ENCODE results near the gene LYL1.

Gene LYL1

DNA sequence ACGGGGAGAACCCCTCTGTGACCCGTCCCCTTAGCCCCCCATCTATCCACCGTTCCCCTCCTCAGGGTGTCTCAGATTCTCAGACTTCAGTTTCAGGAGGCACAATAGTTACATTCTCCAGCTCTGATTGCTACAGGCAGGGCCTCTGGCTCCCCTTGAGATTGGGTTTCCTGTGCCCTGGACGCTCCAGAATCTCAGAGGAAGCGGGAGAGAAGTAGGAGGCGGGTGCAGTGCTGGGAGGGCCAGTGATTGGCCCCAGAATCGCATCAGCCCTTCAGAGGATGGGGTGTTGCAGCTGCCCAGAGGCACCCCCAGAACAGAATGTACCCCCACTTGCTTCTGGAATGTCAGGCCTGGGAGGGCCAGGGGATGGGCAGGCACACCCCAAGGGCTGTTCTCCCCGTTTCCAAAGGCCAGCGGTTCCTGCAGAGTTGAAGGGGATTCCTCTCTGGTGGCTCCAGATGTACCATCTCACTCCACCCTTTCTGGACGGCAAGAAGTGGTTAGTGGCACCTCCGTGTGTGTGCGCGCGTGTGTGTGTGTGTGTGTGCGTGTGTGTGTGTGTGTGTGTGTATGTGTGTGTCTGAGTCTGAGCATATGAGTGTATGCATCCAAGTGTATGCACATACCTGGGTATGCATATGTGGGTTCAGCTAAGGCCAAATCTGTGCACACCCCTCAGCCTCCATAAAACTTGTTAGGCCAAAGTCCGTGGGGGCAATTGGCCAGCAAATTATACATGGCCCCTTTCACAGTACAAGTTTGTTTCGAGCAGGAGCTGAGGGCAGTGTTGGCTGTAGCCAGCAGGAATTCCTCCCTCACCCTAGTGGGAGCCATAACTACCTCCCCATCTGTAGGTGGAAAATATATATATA lies 35.5 kb downstream of the LYL1 start:
- TF ChIP-seq SPI1 (IDR thresholded peaks at IDR 0.05; ENCODE audit: borderline replicate concordance, low read depth) (no peak), POLR2AphosphoS5 (IDR thresholded peaks at IDR 0.05; ENCODE audit: low read depth) (no peak), GABPA (IDR thresholded peaks at IDR 0.05; ENCODE audit: low read depth) (no peak), REST (IDR thresholded peaks at IDR 0.05; ENCODE audit: insufficient replicate concordance, low read depth) (no peak)
- TF ChIP-seq, protein P1, sequence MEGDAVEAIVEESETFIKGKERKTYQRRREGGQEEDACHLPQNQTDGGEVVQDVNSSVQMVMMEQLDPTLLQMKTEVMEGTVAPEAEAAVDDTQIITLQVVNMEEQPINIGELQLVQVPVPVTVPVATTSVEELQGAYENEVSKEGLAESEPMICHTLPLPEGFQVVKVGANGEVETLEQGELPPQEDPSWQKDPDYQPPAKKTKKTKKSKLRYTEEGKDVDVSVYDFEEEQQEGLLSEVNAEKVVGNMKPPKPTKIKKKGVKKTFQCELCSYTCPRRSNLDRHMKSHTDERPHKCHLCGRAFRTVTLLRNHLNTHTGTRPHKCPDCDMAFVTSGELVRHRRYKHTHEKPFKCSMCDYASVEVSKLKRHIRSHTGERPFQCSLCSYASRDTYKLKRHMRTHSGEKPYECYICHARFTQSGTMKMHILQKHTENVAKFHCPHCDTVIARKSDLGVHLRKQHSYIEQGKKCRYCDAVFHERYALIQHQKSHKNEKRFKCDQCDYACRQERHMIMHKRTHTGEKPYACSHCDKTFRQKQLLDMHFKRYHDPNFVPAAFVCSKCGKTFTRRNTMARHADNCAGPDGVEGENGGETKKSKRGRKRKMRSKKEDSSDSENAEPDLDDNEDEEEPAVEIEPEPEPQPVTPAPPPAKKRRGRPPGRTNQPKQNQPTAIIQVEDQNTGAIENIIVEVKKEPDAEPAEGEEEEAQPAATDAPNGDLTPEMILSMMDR (IDR thresholded peaks at IDR 0.05; ENCODE audit: insufficient read depth, low read length): no peak

GRCh38 chr19:13066226-13066625 lies 36.4 kb downstream of the LYL1 start:
- Histone ChIP-seq H3K27ac (replicated peaks) (no peak overlapping the region), H3K4me3 (replicated peaks; ENCODE audit: insufficient read depth, low read length) (no peak overlapping the region), H3K27me3 (ENCODE audit: insufficient read depth, poor library complexity, severe bottlenecking) (no peaks in the 10 kb centered on the region)
- DNase-seq (ENCODE audit: low read depth in 1 of 2, low spot score in 1 of 2): peak in 1 of 2 experiments; percentile 23
- TF ChIP-seq SPI1 (IDR thresholded peaks at IDR 0.05; ENCODE audit: borderline replicate concordance, low read depth): no peak
- TF ChIP-seq REST (IDR thresholded peaks at IDR 0.05; ENCODE audit: insufficient replicate concordance, low read depth): no peak
- TF ChIP-seq, protein P1 (IDR thresholded peaks at IDR 0.05; ENCODE audit: insufficient read depth, low read length): no peak
- TF ChIP-seq GABPA (IDR thresholded peaks at IDR 0.05; ENCODE audit: low read depth): no peak

More for the DNA sequence above, 35.5 kb downstream of the LYL1 start:
- Histone ChIP-seq H3K4me3 (replicated peaks; ENCODE audit: insufficient read depth, low read length) (no peak overlapping the region), H3K27me3 (ENCODE audit: insufficient read depth, poor library complexity, severe bottlenecking) (no peaks in the 10 kb centered on the region), H3K27ac (replicated peaks) (no peak overlapping the region)
- no peak for DNase-seq (ENCODE audit: low read depth in 1 of 2, low spot score in 1 of 2)

GRCh38 chr19:13064092-13064489 lies 38.6 kb downstream of the LYL1 start:
- DNase-seq (ENCODE audit: low read depth in 1 of 2, low spot score in 1 of 2): no peak
- TF ChIP-seq GABPA (IDR thresholded peaks at IDR 0.05; ENCODE audit: low read depth) (no peak), SPI1 (IDR thresholded peaks at IDR 0.05; ENCODE audit: borderline replicate concordance, low read depth) (no peak)
- H3K27ac ChIP-seq (replicated peaks): no peak overlapping the region
- no peak overlapping the region for H3K4me3 ChIP-seq (replicated peaks; ENCODE audit: insufficient read depth, low read length)
- H3K27me3 ChIP-seq (ENCODE audit: insufficient read depth, poor library complexity, severe bottlenecking): no peaks in the 10 kb centered on the region

DNA sequence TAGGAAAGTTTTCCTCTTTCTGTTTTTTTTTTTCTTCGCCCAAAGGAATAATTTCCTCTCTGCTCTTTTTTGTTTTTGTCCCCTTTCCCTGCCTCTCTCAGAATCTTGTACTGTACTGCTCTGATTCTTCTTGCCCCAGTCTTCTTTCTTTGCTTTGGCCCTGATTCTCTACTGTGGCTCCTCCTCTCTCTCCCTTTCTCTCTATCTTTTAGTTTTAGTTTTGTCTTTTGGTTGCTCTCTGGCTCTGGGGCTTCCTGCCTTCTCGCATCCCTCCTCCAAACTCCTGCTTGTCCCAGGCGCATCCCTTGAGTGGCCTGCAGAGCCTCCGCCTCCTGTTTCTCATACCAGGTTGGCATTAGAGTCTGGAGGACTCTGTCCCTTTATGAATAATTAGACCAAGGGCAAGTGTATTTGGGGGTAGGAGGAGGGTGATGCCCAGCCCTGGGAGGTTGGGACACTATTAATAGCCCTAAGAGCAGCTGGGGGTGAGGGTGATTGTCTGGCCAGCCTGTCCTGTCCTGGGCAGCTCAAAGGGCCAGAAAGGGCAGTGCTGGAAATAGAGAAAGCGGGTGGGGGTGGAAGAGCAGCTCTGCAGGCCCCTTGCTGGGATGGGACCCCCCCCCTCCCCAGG lies 39.1 kb downstream of the LYL1 start:
- TF ChIP-seq GABPA (IDR thresholded peaks at IDR 0.05; ENCODE audit: low read depth): no peak
- TF ChIP-seq POLR2AphosphoS5 (IDR thresholded peaks at IDR 0.05; ENCODE audit: low read depth): no peak
- H3K27me3 ChIP-seq (ENCODE audit: insufficient read depth, poor library complexity, severe bottlenecking): no peaks in the 10 kb centered on the region
- DNase-seq (ENCODE audit: low read depth in 1 of 2, low spot score in 1 of 2): no peak
- H3K27ac ChIP-seq (replicated peaks): no peak overlapping the region
- no peak overlapping the region for H3K4me3 ChIP-seq (replicated peaks; ENCODE audit: insufficient read depth, low read length)

Measured in HL-60 (cell line).